22Rv1 (cell line): ENCODE data around the gene MTX1.

Experiments
- ZFX ChIP-seq: fragments of 450-650 bp; IDR thresholded peaks from 2 replicates; pipeline ENCODE4 v1.6.1; 2017; ENCODE audit warnings: antibody characterized with exemption, borderline replicate concordance
- TF ChIP-seq, protein P1 (sequence below): fragments of 450-650 bp; IDR thresholded peaks from 2 replicates; pipeline ENCODE4 v1.5.1; 2017; ENCODE audit warnings: mild to moderate bottlenecking

GRCh38 chr1:155218854-155219591 is 10.5 kb downstream of the MTX1 start:
- TF ChIP-seq, protein P1, sequence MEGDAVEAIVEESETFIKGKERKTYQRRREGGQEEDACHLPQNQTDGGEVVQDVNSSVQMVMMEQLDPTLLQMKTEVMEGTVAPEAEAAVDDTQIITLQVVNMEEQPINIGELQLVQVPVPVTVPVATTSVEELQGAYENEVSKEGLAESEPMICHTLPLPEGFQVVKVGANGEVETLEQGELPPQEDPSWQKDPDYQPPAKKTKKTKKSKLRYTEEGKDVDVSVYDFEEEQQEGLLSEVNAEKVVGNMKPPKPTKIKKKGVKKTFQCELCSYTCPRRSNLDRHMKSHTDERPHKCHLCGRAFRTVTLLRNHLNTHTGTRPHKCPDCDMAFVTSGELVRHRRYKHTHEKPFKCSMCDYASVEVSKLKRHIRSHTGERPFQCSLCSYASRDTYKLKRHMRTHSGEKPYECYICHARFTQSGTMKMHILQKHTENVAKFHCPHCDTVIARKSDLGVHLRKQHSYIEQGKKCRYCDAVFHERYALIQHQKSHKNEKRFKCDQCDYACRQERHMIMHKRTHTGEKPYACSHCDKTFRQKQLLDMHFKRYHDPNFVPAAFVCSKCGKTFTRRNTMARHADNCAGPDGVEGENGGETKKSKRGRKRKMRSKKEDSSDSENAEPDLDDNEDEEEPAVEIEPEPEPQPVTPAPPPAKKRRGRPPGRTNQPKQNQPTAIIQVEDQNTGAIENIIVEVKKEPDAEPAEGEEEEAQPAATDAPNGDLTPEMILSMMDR, result no peak
- no peak for TF ChIP-seq ZFX
